GM18508 (cell line): ENCODE measurements around the gene ZNF714.
A peak's percentile ranks its signal among the peaks of the same experiment; 100 is the strongest.
"Not testable (repeated sequence)": the region's sequence is repeated elsewhere in the genome, so short reads cannot be mapped to it uniquely, and the experiment has no call there.

Experiments
- ATAC-seq: cut with Tn5 transposase; IDR thresholded peaks from one replicate; pipeline ENCODE4 v1.9.1; 2021; ENCODE audit warnings: moderate number of reproducible peaks; ENCODE audit not compliant: insufficient read depth, unreplicated experiment

ZNF714 gene

GRCh38 chr19:21128901-21129698 is 47.1 kb downstream of the ZNF714 start:
- ATAC-seq, result no peak

DNA sequence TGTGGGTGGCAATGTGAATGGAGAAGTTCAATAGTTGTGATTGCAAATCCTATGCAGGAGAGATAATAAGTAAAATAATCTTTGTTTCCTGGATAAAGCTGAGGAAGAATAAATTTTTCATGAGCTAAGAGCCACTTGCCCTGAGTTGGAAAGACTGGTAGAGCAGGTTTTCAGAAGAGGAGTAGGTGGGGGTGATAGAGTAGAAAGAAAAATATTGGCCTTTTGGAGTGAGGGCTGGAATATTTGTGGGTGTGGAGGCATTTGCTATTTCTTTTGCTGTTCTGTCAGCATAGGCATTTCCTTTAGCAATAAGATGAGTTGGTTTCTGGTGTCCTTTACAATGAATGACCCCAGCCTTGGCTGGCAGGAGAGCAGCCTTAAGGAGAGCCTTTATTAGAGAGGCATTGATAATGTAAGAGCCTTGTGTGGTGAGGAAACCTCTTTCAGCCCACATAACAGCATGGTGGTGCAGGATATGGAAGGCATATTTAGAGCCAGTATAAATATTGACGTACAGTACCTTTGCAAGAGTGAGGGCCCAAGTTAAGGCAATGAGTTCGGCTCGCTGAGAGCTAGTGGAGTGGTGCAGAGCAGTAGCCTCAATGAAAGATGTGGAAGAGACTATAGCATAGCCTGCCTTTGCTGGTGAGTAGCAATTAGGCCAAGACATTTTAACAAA is 48.2 kb downstream of the ZNF714 start:
- ATAC-seq, result no peak

DNA sequence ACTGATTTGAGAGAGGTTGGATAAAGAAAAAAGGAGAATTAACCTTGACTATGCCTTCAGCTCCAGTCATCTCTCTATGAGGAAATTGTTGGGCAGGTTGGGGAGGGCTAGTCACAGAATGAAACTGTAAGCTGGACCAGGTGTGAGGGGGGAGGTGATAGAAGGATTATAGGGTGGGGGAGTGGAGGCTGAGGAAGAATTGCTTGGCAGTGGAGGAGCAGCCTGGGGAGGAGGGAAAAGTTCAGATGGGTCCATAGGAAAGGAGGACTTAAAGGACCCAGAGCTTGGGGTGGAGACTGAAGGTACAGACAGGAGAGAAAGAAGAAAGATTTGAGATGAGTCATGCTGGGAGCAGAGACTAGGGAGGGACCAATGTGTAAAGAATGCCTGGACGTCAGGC is 51.6 kb downstream of the ZNF714 start:
- ATAC-seq, result no peak

- ATAC-seq, result no peak
Measured at GRCh38 chr19:21134934-21135366, 52.9 kb downstream of the ZNF714 start.

DNA sequence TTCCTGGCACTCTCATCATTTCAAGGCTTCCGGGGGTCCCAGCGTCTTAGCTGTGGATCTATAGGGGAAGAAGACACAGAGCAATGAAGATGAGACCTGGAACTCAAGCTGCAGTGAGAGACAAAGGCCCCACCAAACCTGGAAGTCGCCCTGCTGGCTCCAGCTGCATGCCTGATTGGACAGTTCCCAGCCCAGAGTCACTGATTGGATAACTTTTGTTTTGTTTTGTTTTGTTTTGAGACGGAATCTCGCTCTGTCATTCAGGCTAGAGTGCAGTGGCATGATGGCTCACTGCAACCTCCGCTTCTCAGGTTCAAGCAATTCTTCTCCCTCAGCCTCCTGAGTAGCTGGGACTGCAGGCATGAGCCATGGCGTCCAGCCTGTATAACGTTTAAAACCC is 53.4 kb downstream of the ZNF714 start:
- ATAC-seq, result no peak

DNA sequence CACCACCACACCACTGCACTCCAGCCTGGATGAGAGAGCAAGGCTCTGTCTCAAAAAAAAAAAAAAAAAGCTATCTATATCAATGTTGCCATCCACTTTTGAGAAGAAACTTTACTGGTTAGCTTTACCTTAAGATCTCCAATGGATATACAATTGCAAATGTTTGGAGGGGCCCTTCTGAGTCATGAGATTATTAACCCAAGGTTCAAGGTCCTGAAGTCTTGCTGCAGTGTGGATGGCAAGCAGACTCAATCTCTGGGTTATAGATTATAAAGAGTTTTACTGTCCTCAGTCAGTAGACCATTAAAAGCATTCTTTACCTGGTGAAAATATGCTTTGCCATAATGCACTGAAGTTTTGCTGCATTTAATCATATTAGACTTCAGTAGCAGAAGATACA is 56.1 kb downstream of the ZNF714 start:
- ATAC-seq, result no peak

DNA sequence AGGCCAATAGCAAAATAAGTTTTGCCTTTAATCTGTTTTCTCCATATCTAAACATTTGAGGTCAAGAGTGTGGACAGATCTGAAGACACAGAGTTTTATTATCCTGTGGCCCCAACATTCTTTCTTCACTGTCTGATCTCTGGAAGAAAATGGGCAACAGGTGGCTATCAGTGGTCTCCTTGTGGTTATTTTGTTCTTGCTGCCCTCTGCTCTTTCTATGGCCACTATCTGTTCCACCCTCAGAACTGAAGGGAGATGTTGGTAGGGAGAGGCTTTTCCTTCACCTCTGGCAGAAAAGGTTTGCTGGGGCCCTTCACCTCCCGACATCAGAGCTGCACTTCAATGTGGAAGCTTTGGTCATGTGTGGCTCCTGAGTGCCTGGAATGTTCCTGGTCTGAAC is 59.0 kb downstream of the ZNF714 start:
- ATAC-seq, result not testable (repeated sequence)

DNA sequence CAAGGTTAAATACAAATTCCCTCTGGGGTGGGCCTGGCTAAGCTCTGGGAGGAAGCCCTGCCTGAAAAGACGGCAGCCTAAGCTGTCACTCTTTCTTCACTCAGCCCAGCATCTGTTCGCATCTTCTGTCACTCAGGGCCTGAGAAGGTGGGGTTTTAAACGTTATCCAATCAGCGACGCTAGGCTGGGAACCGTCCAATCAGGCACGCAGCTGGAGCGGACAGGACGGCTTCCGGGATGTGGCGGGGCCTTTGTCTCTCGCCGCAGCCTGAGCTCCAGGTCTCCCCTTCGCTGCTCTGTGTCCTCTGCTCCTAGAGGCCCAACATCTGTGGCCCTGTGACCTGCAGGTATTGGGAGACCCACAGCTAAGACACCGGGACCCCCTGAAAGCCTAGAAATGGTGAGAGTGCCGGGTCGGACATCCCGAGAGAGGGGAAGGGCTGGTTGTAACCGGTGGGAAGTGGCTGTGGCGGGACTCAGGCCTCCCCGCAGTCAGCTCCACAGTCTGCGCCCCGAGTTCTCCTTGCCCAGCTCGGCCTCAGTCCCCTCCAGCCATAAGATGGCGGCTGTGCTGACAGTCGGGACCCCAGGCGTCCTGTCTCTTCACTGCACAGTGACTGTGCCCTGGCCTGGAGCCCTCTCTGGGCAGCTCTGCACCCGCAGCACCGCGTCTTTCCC is 59.9 kb downstream of the ZNF714 start, which contains the start of gene ZNF431:
ZNF431 (plus strand) TSS at position 254 of the 678 bp plus-strand sequence; CDS start at position 398, 144 bp downstream.
- peak; percentile 97 for ATAC-seq

DNA sequence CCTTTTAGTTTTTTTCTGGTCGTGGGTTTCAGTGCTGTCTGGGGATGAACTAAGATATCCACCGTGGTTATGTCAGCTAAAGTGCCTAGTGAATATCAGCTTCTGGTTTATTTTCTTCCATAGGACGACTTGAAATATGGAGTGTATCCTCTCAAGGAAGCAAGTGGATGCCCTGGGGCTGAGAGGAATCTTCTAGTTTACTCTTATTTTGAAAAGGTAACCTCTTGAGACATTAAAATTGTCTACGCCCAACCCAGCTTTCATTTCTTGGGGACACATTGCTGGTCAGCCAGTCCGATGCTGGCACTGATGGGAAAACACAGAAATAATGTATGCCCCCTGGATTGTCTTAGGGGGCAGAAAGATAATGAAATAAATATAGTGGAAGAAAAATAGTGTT is 61.4 kb downstream of the ZNF714 start:
- ATAC-seq, result no peak

- no peak for ATAC-seq
Measured at GRCh38 chr19:21143854-21144253, 61.9 kb downstream of the ZNF714 start.

GRCh38 chr19:21147540-21147939 is 65.5 kb downstream of the ZNF714 start:
- ATAC-seq, result no peak

GRCh38 chr19:21148681-21149080 is 66.7 kb downstream of the ZNF714 start:
- ATAC-seq, result no peak

- no peak for ATAC-seq
Measured at GRCh38 chr19:21149877-21150276, 67.9 kb downstream of the ZNF714 start.

GRCh38 chr19:21151460-21151859 is 69.5 kb downstream of the ZNF714 start:
- ATAC-seq, result no peak

DNA sequence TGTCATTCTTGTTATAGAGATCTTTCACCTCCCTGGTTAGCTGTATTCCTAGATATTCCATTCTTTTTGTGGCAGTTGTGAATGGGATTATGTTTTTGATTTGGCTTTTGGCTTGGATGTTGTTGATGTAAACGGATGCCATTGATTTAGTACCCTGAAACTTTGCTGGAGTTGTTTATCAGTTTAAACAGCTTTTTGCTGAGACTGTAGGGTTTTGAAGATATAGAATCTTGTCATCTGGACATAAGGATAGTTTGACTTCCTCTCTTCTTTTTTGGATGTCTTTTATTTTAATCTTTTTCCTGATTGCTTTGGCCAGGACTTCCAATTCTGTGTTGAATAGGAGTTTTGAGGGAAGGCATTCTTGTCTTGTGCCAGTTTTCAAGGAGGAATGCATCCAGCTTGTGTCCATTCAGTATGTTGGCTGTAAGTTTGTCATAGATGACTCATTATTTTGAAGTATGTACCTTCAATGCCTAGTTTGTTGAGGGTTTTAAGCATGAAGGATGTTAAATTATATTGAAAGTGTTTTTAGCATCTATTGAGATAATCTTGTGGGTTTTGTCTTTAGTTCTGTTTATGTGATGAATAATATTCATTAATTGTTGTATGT is 76.6 kb downstream of the ZNF714 start:
- ATAC-seq, result no peak

DNA sequence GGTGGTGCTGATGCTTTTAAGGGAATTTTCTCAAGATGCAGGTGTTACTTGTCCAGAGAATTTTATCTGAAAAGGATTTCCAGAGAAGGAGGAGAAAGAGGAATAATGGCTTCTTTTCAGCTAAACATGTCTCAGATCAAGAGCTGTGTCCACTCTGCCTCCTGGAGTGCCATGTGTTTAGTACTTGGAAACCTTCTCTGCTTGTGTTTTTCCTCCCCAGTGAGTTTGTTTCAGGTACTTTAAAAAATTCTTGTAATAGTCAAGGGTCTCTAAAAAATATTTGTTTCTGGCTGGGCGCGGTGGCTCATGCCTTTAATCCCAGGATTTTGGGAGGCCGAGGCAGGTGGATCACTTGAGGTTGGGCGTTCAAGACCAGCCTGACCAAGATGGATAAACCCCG is 82.5 kb downstream of the ZNF714 start:
- no peak for ATAC-seq

GRCh38 chr19:21166436-21166835 is 84.4 kb downstream of the ZNF714 start:
- ATAC-seq, result no peak
